IMR-90 (cell line): ENCODE data around the gene NTM. TPM values are rescaled to one million over a fixed set of nuclear protein-coding genes. Genes with fewer than 3 reads are reported as not detected.
A peak's percentile ranks its signal among the peaks of the same experiment; 100 is the strongest.
"Not testable (repeated sequence)": the region's sequence is repeated elsewhere in the genome, so short reads cannot be mapped to it uniquely, and the experiment has no call there.

Experiments
- ATAC-seq: fragments of 200-7000 bp; cut with Tn5 transposase; 2 replicates; pipeline ENCODE4 v1.9.1; 2020; ENCODE audit warnings: low read depth, mild to moderate bottlenecking, moderate library complexity
- BruUV-seq: library from RNA; stranded (reverse); fragments of 400-500 nt; replicated peaks from 2 replicates; lab custom pipeline; 2021; lab: Mats Ljungman, UMichigan
- CTCF ChIA-PET: fragments of 300-600 bp; formaldehyde crosslinking; extraction: SDS; loops from one replicate; lab custom pipeline; 2021; ENCODE audit warnings: antibody characterized with exemption; lab: Yijun Ruan, JAX
- POLR2A ChIA-PET: fragments of 300-600 bp; sonication (Branson Sonifier 250); formaldehyde crosslinking; loops from one replicate; lab custom pipeline; 2022; ENCODE audit warnings: antibody characterized with exemption; ENCODE audit not compliant: unreplicated experiment; lab: Charles Lee
- DNase-seq: peaks from one replicate; pipeline ENCODE4 v3.0.0; 2013
- H2AFZ ChIP-seq: replicated peaks from 2 replicates; pipeline ENCODE3; 2013; ENCODE audit warnings: low read length, mild to moderate bottlenecking; ENCODE audit not compliant: poor library complexity
- H2AK5ac ChIP-seq: 2 replicates; pipeline ENCODE4 v1.6.1; 2013; ENCODE audit warnings: low read depth, low read length, inconsistent platforms
- H2AK9ac ChIP-seq: replicated peaks from 2 replicates; pipeline ENCODE3; 2013; ENCODE audit warnings: mild to moderate bottlenecking, low read depth, low read length, moderate library complexity; ENCODE audit not compliant: poor library complexity
- H2BK120ac ChIP-seq: 2 replicates; pipeline ENCODE4 v1.6.1; 2013; ENCODE audit warnings: low read depth, low read length, inconsistent platforms
- H2BK15ac ChIP-seq: 3 replicates; pipeline ENCODE4 v1.6.1; 2013; ENCODE audit warnings: low read depth, low read length, inconsistent platforms
- H2BK20ac ChIP-seq: 2 replicates; pipeline ENCODE4 v1.6.1; 2013; ENCODE audit warnings: low read depth, mild to moderate bottlenecking, inconsistent platforms, low read length, moderate library complexity
- H2BK5ac ChIP-seq: 2 replicates; pipeline ENCODE4 v1.6.1; 2013; ENCODE audit warnings: mild to moderate bottlenecking, low read depth, low read length, inconsistent platforms; ENCODE audit not compliant: poor library complexity, severe bottlenecking
- H3K14ac ChIP-seq: replicated peaks from 2 replicates; pipeline ENCODE4 v1.6.1; 2013; ENCODE audit warnings: low read depth, low read length, inconsistent platforms
- H3K18ac ChIP-seq: 2 replicates; pipeline ENCODE4 v1.6.1; 2013; ENCODE audit warnings: low read depth, low read length, control low read depth
- H3K23ac ChIP-seq: 2 replicates; pipeline ENCODE4 v1.6.1; 2013; ENCODE audit warnings: low read depth, low read length, inconsistent platforms
- H3K27ac ChIP-seq: 2 replicates; pipeline ENCODE4 v1.5.1; 2013; ENCODE audit warnings: mild to moderate bottlenecking, control low read depth, low read length; ENCODE audit not compliant: insufficient read depth
- H3K27me3 ChIP-seq: 2 replicates; pipeline ENCODE4 v1.6.1; 2013; ENCODE audit warnings: low read length; ENCODE audit not compliant: control insufficient read depth, insufficient read depth
- H3K36me3 ChIP-seq: 2 replicates; pipeline ENCODE4 v1.6.1; 2013; ENCODE audit warnings: low read length, mixed read lengths; ENCODE audit not compliant: control insufficient read depth, insufficient read depth
- H3K4ac ChIP-seq: 2 replicates; pipeline ENCODE4 v1.6.1; 2013; ENCODE audit warnings: low read depth, low read length, inconsistent platforms
- H3K4me1 ChIP-seq: 2 replicates; pipeline ENCODE4 v1.6.1; 2013; ENCODE audit warnings: low read length, mixed read lengths; ENCODE audit not compliant: control insufficient read depth, insufficient read depth
- H3K4me2 ChIP-seq: 2 replicates; pipeline ENCODE4 v1.6.1; 2013; ENCODE audit warnings: low read depth, mild to moderate bottlenecking, control low read depth, low read length, moderate library complexity
- H3K4me3 ChIP-seq: 2 replicates; pipeline ENCODE4 v1.5.1; 2013; ENCODE audit warnings: low read depth, mild to moderate bottlenecking, control low read depth, low read length, moderate library complexity; ENCODE audit not compliant: insufficient read depth
- H3K56ac ChIP-seq: 2 replicates; pipeline ENCODE4 v1.6.1; 2013; ENCODE audit warnings: low read length, inconsistent platforms; ENCODE audit not compliant: insufficient read depth; ENCODE audit errors: extremely low read depth
- H3K79me1 ChIP-seq, 2 experiments: 2 replicates each; pipeline ENCODE4 v1.6.1; 2013; ENCODE audit warnings: low read length in 2 of 2, inconsistent platforms in 1 of 2, low read depth in 1 of 2
- H3K9ac ChIP-seq: 2 replicates; pipeline ENCODE4 v1.6.1; 2013; ENCODE audit warnings: low read depth, low read length, control low read depth
- H3K9me1 ChIP-seq: 2 replicates; pipeline ENCODE4 v1.6.1; 2013; ENCODE audit warnings: low read length, inconsistent platforms; ENCODE audit not compliant: insufficient read depth
- H3K9me3 ChIP-seq: 2 replicates; pipeline ENCODE4 v1.6.1; 2013; ENCODE audit warnings: low read length; ENCODE audit not compliant: control insufficient read depth, insufficient read depth
- H4K20me1 ChIP-seq: 2 replicates; pipeline ENCODE4 v1.6.1; 2013; ENCODE audit warnings: low read length, inconsistent platforms; ENCODE audit not compliant: insufficient read depth
- H4K5ac ChIP-seq: 2 replicates; pipeline ENCODE4 v1.6.1; 2013; ENCODE audit warnings: mild to moderate bottlenecking, low read depth, low read length, control low read depth
- H4K8ac ChIP-seq, 2 experiments: 2 replicates each; pipeline ENCODE4 v1.6.1; 2013; ENCODE audit warnings: low read depth in 2 of 2, low read length in 2 of 2, control low read depth in 1 of 2, inconsistent platforms in 1 of 2
- H4K91ac ChIP-seq: 2 replicates; pipeline ENCODE4 v1.6.1; 2013; ENCODE audit warnings: low read depth, low read length, inconsistent platforms; ENCODE audit not compliant: insufficient read depth
- WGBS, 2 experiments: methylation state at CpG; one replicate each; pipeline versions ENCODE4 v1.1.5 to v1.1.7; 2013; ENCODE audit warnings: missing lambda C conversion rate in 2 of 2; ENCODE audit not compliant: insufficient read length in 1 of 2; ENCODE audit errors: extremely low coverage in 2 of 2; 5-methylcytosine and 5-hydroxymethylcytosine counted together
- dilution Hi-C: fragments of 300-500 bp; cut with HindIII; formaldehyde crosslinking; loops from one replicate; pipeline ENCODE4 v1.14.3; 2018; ENCODE audit warnings: low sequenced_read_pairs; ENCODE audit not compliant: unreplicated experiment
- in situ Hi-C: fragments of 300-500 bp; cut with MboI; formaldehyde crosslinking; loops from 3 replicates; pipeline ENCODE4 v1.14.3; 2019; ENCODE audit warnings: low sequenced_read_pairs, inconsistent platforms, mixed read lengths
- intact Hi-C: fragments of 100-400 bp; cut with micrococcal nuclease; formaldehyde crosslinking; loops from 2 replicates; pipeline ENCODE4 v1.10.0; 2022
- polyA plus RNA-seq, 3 experiments: library from polyadenylated mRNA; depleted of rRNA; stranded (reverse); fragments of >200 nt; gene quantifications; 2 replicates each; pipeline ENCODE4 v1.2.3, GENCODE V29; 2012; ENCODE audit warnings: low replicate concordance in 1 of 3
- total RNA-seq: library from RNA; depleted of rRNA; stranded (reverse); fragments of >200 nt; gene quantifications from 2 replicates; pipeline ENCODE4 v1.2.3, GENCODE V29; 2012

NTM gene
- total and polyA plus RNA-seq, 2 of the 4 experiments (the other 2 are of a cell fraction), result 19.5 to 25.5 TPM

DNA sequence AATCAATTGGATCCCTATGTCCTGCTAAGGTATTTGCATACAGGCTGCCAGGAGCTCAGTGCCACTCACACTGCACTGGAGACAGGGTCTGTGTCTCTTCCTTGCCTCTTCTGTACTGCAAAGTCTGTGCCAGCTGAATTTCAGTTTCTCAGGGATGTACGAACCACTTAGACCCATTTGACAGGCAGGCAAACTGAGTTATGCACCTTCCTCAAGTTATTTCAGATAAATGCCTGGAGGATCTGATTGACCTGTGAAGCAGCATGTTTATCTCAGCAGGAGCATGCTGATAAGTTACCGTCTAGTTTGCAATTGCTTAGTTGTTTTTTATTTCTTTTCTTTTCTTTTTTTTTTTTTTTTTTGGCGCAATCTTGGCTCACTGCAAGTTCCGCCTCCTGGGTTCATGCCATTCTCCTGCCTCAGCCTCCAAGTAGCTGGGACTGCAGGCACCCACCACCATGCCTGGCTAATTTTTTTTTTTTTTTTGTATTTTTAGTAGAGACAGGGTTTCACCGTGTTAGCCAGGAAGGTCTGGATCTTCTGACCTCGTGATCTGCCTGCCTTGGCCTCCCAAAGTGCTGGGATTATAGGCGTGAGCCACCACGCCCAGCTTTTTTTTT is 54.0 kb downstream of the NTM start:
- CTCF ChIA-PET, H4K8ac ChIP-seq, H3K4me3 ChIP-seq, H2BK120ac ChIP-seq, H3K4me2 ChIP-seq, H4K5ac ChIP-seq, POLR2A ChIA-PET, H2BK5ac ChIP-seq, H3K56ac ChIP-seq, DNase-seq, H3K36me3 ChIP-seq, H3K27ac ChIP-seq, H3K23ac ChIP-seq, H3K27me3 ChIP-seq, H3K4ac ChIP-seq, H3K18ac ChIP-seq, H3K79me1 ChIP-seq, H3K9ac ChIP-seq, dilution Hi-C loops, BruUV-seq, H2AFZ ChIP-seq, H3K4me1 ChIP-seq, in situ Hi-C loops, H3K14ac ChIP-seq, H4K91ac ChIP-seq, H4K20me1 ChIP-seq, ATAC-seq, H2AK5ac ChIP-seq, H3K9me1 ChIP-seq, H2BK20ac ChIP-seq, H3K9me3 ChIP-seq, intact Hi-C loops, H2BK15ac ChIP-seq: not testable (repeated sequence)
- 33% methylated on average over 1 of the region's 8 CpGs; no CpG with 5 or more reads in 1 of the 2 experiments for WGBS, 2 experiments
- H2AK9ac ChIP-seq, result peak overlapping the region; percentile 55
